SIG-M5 treated with dmso at 0.1 percent for 504 hours (cell line): Measurements from ENCODE around the gene CEP128.

Experiments
- DNase-seq: peaks from one replicate; lab custom pipeline; 2025; ENCODE audit not compliant: unreplicated experiment; lab: John Stamatoyannopoulos, UW

Gene CEP128

DNA sequence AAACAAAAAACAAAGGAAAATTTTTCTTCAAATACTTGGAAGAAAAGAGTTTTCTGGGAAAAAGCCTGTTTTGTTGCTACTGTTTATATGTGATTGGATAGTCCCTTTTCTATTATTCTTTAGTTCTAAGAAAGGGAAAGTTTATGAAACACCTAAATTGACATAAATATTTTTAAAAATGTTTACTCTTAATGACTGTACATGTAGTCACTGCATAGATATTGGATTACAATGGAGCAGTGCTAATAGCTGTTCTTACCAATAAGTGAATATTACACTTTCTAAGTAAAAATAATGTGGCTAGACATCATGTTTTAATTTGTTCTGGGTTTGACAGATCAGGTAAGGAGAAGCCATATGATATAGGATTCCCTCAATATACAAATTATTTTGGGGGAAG lies 377.5 kb downstream of the CEP128 start:
- DNase-seq, result no peak

GRCh38 chr14:80560800-80561657 lies 380.5 kb downstream of the CEP128 start:
- no peak for DNase-seq

GRCh38 chr14:80554139-80554538 lies 387.4 kb downstream of the CEP128 start:
- no peak for DNase-seq

- DNase-seq, result no peak
Measured at GRCh38 chr14:80549141-80549540, 392.4 kb downstream of the CEP128 start.

DNA sequence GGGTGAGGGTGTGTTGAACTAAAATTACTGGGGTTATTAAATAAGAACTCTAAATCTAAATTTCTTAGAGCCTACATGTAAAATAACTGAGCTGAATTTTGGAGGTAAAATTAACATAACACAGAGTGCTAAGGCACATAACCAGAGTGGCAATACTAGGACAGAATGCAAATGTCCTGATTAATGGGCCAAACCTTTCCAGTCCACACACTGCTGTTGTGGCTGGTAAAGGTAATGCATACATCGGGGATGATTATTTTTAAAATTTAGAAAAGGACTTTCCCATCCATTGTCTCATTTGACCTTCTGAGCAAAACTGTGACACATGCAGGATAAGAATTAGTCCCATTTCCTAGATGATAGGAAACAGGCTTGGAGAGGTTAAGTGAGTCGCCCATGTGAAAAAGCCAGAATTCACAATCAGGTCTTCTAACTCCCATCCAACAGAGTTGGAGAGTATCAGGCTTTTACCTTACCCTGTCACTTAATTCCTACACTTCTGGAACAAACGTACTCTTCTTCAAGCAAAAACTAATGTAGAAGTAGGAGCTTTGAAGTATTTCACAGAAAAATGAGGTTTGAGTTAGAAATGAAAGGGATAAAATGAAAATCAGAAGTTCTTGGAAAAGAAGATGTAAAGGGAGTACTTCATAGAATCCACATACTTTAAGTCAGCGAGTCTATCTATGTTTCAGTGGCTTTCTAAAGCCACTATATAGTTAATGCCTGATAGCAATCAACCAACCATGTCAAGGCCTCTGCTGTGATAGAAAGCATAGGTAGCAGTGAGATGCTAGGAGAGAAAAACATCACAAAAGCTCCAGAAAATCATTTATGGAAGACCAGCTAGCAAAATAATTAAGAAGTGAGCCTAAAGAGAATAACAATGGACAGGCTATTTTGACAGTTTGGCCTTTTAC lies 395.3 kb downstream of the CEP128 start:
- DNase-seq, result no peak

DNA sequence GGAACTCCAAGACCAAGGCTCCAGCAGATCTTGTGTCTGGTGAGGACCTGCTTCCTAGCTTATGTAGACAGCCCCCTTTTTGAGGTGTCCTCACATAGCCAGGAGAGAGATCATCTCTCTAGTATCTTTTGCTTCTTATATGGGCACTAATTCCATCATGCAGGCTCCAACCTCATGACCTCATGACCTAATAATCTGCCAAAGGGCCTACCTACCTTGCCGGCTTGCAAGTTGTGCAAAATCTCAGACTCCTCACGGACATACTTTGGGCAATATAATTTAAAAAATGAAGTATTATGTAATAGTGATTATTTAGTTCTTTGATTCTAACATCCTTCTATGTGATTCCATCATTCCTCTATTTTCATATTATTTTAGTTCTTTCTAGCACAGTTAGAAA lies 397.2 kb downstream of the CEP128 start:
- no peak for DNase-seq

DNA sequence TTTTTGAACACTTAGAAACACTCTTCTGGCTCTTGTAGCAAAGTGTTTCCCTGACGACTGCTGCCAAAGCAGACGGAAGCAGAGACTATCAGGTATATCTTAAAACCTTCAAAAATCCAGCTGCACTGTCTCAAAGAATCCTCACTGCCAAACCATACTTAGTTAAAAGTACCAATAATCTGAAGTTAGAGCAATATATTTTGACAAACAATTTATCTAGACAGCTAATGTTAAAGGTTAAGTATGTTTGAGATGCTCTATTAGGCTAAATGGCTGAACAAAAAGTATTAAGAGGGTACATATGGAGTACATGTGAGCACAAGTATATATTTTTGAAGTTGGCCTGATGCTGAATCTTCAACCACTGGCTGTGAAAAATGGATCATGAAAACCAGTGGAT lies 398.3 kb downstream of the CEP128 start:
- DNase-seq, result no peak

- no peak for DNase-seq
Measured at GRCh38 chr14:80538633-80539375, 402.7 kb downstream of the CEP128 start.

DNA sequence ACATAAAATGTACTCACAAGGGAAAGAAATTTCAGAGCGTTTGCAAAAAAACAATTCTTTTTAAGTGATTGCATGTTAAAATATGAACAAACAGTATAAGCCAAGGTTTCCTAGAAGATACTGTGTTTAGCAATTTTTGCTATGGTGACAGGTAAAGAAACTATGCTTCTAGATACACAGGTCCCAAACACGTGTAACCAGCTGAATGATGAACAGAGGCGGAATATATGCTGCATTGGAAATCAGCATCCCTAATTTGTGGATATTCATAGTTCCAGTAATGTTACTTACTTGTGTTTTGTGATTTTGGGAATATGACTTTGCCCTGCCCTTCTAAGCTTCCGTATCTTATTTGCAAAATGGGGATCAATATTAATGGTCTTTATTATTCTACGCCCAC lies 403.9 kb downstream of the CEP128 start:
- DNase-seq, result no peak

GRCh38 chr14:80536456-80536855 lies 405.1 kb downstream of the CEP128 start:
- no peak for DNase-seq

GRCh38 chr14:80535171-80535570 lies 406.4 kb downstream of the CEP128 start:
- no peak for DNase-seq

GRCh38 chr14:80523518-80524117 lies 417.9 kb downstream of the CEP128 start:
- no peak for DNase-seq

DNA sequence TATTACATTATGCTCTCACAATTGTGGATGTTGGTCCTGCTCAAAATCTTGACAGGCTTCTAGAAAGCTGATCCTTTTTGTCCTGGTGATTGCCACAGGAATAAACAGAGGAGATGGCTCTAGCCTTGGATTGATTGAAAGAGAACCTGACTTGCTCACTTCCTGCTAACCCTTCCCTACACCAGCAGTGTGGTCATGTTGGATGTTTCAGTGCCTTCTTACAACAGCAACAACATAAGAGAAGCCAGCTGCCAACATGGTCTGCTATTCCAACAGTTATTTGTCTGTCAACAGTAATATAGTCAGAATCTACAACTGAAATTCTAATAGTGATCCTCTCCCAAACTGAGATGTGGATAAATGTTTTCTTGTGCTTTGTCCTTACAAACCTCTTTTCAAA lies 418.6 kb downstream of the CEP128 start:
- DNase-seq, result no peak

- DNase-seq, result no peak
Measured at GRCh38 chr14:80522411-80522810, 419.1 kb downstream of the CEP128 start.

GRCh38 chr14:80521456-80521855 lies 420.1 kb downstream of the CEP128 start:
- no peak for DNase-seq

DNA sequence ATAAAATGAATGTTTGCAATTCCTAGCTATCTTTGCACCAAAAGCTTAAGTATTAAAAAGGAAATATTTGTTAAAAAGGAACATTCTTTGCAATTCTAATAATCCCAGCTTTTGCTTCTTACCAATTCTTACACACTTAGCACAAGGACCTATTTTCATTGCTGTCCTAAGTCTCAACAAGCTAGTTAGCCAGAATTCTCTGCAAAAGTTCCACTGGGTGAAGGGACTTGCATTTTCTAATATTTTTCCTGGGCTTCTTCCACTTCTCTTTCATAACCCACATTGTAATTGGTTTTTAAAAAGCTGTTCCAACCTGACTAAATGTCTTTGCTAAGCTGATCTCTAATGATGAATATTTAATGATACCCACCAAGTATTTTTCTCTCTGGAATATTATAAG lies 422.5 kb downstream of the CEP128 start:
- no peak for DNase-seq

- no peak for DNase-seq
Measured at GRCh38 chr14:80518173-80518572, 423.4 kb downstream of the CEP128 start.

DNA sequence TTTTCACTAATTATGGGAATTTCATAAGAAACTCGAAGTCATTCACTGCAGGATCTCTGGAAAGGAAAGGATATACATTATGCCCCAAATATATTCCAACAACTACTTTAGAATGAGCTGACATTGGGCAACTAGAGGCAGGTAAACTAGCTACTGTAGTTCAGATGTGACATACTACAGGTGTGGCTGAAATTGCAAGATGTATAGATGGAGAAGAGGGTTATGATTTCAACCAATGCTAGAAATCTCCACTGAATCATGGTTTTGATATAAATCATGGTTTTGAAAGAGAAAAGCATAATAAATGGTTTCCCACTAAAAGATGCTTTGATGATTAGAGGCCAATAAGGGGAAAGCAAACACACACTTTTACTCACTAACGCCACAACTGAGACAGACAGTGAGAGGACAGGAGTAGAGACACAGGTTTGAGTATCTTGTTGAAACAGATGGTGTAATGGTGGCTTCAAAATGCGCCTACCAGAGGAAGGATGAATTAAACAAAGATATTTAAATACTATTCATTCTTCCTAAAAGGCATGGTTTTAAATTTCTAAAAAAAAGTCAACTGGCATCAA lies 434.2 kb downstream of the CEP128 start:
- no peak for DNase-seq

DNA sequence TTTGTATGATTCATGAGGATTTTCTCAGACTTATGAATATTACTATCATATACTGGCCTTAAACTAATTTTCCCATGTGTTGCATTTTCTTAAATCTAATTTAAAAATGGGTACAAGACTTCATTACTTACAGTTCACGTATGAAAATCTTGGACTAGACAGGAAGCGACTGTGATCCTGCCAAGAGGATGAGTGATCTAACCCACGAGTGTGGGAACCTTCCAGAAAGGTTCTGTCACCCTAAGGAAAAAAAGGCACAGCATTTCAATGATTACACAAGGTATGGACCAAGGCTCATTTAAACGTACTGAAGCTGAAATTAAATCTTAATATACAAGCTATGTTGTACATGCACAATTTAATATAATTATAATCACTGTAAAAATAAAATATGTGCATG lies 436.8 kb downstream of the CEP128 start:
- DNase-seq, result no peak

- DNase-seq, result no peak
Measured at GRCh38 chr14:80498533-80498932, 443.0 kb downstream of the CEP128 start.

GRCh38 chr14:80496090-80496489 lies 445.4 kb downstream of the CEP128 start:
- no peak for DNase-seq
